Ectodermal cell (in vitro differentiated cells): ENCODE results near the gene LHX8.
"Not testable (repeated sequence)": the region's sequence is repeated elsewhere in the genome, so short reads cannot be mapped to it uniquely, and the experiment has no call there.

Experiments
- H3K27ac ChIP-seq: 2 replicates; pipeline ENCODE4 v1.7.0; 2013; ENCODE audit warnings: mild to moderate bottlenecking, low read depth, low read length; ENCODE audit not compliant: insufficient read depth, poor library complexity, severe bottlenecking
- H3K27me3 ChIP-seq: 2 replicates; pipeline ENCODE4 v1.7.0; 2013; ENCODE audit warnings: mild to moderate bottlenecking, low read length; ENCODE audit not compliant: insufficient read depth, control insufficient read depth, poor library complexity, severe bottlenecking
- H3K36me3 ChIP-seq: one replicate; pipeline ENCODE4 v1.7.0; 2013; ENCODE audit warnings: low read length; ENCODE audit not compliant: control insufficient read depth, insufficient read depth
- H3K4me1 ChIP-seq: one replicate; pipeline ENCODE4 v1.7.0; 2013; ENCODE audit warnings: low read length; ENCODE audit not compliant: control insufficient read depth, insufficient read depth
- H3K4me3 ChIP-seq: 2 replicates; pipeline ENCODE4 v1.7.0; 2013; ENCODE audit warnings: low read depth, low read length, control low read depth; ENCODE audit not compliant: insufficient read depth
- H3K9me3 ChIP-seq: 2 replicates; pipeline ENCODE4 v1.7.0; 2013; ENCODE audit warnings: mild to moderate bottlenecking, low read length, moderate library complexity; ENCODE audit not compliant: control insufficient read depth
- WGBS, 2 experiments: methylation state at CpG; one replicate each; pipeline ENCODE4 v1.1.7; 2013; ENCODE audit warnings: missing lambda C conversion rate in 2 of 2; 5-methylcytosine and 5-hydroxymethylcytosine counted together

LHX8 gene

DNA sequence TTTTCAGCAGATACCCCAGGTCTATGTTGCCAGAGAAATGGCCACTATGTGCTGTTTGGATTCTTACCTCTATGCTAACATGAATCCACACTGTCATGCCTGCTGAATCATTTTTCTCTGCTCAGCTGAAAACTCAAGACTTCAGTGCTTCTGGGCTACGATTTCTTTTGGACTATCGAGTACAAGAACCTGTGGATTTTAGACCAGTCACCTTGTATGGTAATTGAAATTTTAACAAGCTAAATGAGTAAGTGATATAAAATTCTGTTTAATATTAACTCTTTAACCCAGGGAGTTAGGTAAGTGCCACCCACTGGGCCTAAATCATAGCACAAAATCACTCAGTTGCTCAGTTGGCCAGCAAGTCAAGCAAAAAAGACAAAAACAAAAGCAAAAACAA lies 35.8 kb downstream of the LHX8 start:
- Histone ChIP-seq H3K36me3 (no peaks in the 10 kb centered on the region), H3K4me3 (no peak overlapping the region), H3K4me1 (no peaks in the 10 kb centered on the region), H3K27ac (no peak overlapping the region), H3K9me3 (no peaks in the 10 kb centered on the region), H3K27me3 (no peaks in the 10 kb centered on the region)
- 96 to 100% methylated on average over 2 of the region's 2 CpGs for WGBS, 2 experiments

DNA sequence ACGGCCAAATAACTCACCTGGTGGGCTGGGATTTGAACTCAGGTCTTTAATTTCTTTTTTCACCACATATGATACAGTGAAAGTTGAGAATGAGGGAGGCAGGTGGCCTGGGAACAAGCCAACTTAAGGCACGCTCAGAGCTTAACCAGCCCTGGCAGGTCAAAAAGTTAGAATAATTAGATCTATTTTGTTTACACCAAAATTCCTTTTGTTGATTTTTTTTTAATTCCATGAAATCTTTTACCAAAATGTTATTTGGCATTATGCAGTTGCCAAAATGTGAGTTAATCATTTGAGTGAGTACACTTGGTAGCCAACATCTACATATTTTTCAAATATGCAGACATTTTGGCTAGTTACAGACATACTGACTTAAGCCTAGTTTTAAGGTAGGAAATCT lies 36.8 kb downstream of the LHX8 start:
- H3K9me3 ChIP-seq: no peaks in the 10 kb centered on the region
- no peaks in the 10 kb centered on the region for H3K27me3 ChIP-seq
- no peak overlapping the region for H3K4me3 ChIP-seq
- WGBS, 2 experiments: 82% methylated on average over 2 of the region's 2 CpGs; no CpG with 5 or more reads in 1 of the 2 experiments
- no peak overlapping the region for H3K27ac ChIP-seq
- no peaks in the 10 kb centered on the region for H3K36me3 ChIP-seq
- no peaks in the 10 kb centered on the region for H3K4me1 ChIP-seq

DNA sequence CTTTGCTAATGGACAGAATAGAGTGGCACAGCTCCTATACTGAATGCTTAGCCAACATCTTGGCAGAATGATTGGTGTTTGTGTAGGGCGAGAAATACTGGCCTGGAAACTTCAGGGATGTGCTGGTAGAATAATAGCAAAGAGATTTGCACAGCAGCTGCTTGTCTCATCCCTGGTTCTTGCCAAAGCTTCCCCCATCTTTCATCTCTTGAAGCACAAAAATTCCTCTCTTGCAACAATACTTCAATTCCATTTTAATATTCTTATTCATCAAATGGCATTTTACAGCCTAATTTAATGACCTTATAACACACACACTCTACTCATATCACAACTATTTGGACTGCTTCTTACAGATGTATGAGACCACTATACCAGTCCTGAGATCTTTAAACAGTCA lies 37.7 kb downstream of the LHX8 start:
- Histone ChIP-seq H3K27ac (no peak overlapping the region), H3K27me3 (no peaks in the 10 kb centered on the region), H3K9me3 (no peaks in the 10 kb centered on the region), H3K4me1 (no peaks in the 10 kb centered on the region), H3K36me3 (no peaks in the 10 kb centered on the region), H3K4me3 (no peak overlapping the region)
- 90 to 96% methylated on average over 1 of the region's 1 CpG for WGBS, 2 experiments

DNA sequence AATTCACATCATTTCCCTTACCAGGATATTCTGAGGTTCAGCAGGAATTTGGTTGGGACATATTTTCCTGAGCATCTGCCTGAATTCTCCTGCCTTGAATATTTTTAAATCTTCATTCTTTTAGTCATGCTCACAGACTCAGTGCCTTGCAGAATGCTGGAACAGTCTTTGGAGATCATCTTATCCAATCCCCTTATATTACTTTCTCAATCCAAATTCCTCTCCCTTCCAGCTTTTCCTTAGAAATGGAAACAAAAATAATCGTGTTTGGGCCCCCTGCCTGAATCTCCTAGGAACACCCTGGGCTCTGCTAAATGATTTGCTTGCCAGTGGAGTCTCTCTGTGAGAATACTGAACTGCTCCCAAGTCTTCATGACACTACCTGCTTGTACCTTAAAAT lies 38.4 kb downstream of the LHX8 start:
- Histone ChIP-seq H3K4me1 (no peaks in the 10 kb centered on the region), H3K36me3 (no peaks in the 10 kb centered on the region), H3K4me3 (no peak overlapping the region), H3K27ac (no peak overlapping the region), H3K9me3 (no peaks in the 10 kb centered on the region), H3K27me3 (no peaks in the 10 kb centered on the region)
- WGBS, 2 experiments: 62 to 73% methylated on average over 1 of the region's 1 CpG

DNA sequence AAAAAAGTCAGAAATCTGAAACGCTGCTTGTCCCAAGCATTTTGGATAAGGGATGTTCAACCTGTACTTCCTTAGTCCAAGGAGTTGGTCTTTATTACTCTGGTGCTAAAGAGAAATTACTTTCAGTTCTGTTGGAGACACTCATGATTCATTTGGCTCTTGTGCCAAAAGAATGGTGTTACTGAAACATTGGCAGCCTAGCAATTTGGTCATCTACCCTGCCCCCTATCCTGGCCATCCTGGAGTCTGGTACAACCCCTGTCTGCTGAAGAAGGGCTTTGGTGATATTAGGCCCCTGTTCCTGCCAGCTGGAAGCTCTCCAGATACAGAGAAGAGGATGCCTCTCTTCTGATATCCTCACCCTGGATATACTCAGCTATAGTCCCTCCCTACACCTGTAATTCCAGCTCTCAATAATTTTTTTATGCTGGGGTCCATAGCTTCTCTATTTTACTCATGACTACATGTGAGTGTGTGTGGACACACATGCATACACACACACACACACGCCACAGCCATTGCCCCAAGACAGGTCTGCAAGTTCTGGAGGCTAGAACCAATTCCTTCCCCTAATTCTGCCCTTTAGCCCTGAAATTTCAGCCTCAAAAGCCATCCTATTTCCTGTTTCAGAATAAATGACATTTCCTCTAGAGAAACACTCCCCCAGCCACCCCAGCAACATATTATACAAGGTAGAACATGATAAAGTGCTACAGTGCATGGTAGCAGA lies 40.0 kb downstream of the LHX8 start:
- H3K4me3 ChIP-seq: no peak overlapping the region
- H3K36me3 ChIP-seq: no peaks in the 10 kb centered on the region
- H3K27me3 ChIP-seq: no peaks in the 10 kb centered on the region
- 84 to 90% methylated on average over 2 of the region's 2 CpGs for WGBS, 2 experiments
- H3K27ac ChIP-seq: no peak overlapping the region
- H3K4me1 ChIP-seq: no peaks in the 10 kb centered on the region
- H3K9me3 ChIP-seq: no peaks in the 10 kb centered on the region

DNA sequence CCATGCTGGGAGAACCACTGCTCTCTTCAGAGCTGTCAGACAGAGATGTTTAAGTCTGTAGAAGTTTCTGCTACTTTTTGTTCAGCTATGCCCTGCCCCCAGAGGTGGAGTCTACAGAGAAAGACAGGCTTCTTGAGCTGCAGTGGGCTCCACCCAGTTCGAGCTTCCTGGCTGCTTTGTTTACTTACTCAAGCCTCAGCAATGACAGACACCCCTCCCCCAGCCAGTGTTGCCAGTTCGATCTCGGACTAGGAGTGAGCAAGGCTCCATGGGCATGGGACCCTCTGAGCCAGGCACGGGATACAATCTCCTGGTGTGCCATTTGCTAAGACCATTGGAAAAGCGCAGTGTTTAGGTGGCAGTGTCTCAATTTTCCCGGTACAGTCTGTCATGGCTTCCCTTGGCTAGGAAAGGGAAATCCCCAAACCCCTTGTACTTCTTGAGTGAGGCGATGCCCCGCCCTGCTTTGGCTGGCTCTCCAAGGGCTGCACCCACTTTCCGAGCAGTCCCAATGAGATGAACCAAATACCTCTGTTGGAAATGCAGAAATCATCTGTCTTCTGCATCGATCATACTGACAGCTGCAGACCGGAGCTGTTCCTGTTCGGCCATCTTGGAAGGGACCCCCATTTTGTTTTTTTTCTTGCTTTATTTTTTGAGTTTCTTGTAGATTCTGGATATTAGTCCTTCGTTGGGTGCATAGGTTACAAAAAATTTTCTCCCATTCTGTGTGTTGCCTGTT lies 47.2 kb downstream of the LHX8 start:
- H3K4me3 ChIP-seq, H3K27ac ChIP-seq, H3K4me1 ChIP-seq, H3K9me3 ChIP-seq, H3K27me3 ChIP-seq, H3K36me3 ChIP-seq: not testable (repeated sequence)
- 93 to 94% methylated on average over 13 of the region's 13 CpGs for WGBS, 2 experiments

DNA sequence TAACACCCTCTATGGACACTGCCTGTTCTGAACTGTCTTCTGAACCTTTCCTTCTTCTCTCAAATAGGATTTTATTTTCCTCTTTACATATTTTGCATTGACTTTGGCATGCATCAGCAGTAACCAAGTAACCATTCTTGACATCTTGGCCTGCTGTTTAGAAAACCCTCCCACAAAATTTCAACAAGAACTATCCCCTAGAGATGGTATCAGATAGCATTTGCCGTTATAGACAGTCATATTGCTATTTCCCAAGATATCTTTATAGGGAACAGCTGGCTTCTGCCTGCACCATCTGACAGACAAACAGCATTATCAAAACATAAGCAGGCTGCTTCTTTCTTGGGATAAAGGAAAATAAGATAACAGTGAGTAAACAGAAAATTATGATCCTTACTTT lies 54.7 kb downstream of the LHX8 start:
- no peaks in the 10 kb centered on the region for H3K36me3 ChIP-seq
- H3K4me1 ChIP-seq: no peaks in the 10 kb centered on the region
- no peak overlapping the region for H3K4me3 ChIP-seq
- H3K9me3 ChIP-seq: no peaks in the 10 kb centered on the region
- H3K27ac ChIP-seq: no peak overlapping the region
- no peaks in the 10 kb centered on the region for H3K27me3 ChIP-seq
- 92 to 95% methylated on average over 1 of the region's 1 CpG for WGBS, 2 experiments

DNA sequence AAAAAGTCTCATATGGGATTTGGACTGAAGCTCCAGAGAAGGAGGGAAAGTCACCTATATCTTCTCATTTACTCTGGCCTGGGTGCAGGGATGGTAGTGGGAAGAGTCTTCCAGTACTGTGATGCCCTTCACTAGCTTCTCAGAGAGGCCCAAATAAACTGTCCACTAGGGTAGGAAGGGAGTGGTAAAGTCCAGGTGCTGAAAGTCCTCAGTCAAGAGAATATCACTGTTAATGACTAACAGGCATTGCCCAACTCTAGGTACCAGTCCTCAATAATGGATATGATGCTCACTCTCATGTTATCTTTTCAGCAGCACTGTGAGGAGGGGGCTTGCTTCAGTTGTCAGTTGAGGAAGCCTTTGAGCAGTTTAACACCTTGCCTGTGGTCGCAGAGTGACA lies 64.0 kb downstream of the LHX8 start:
- Histone ChIP-seq H3K36me3 (no peaks in the 10 kb centered on the region), H3K27me3 (no peaks in the 10 kb centered on the region), H3K4me3 (no peak overlapping the region), H3K9me3 (no peaks in the 10 kb centered on the region), H3K27ac (no peak overlapping the region), H3K4me1 (no peaks in the 10 kb centered on the region)
- 94 to 100% methylated on average over 1 of the region's 1 CpG for WGBS, 2 experiments

DNA sequence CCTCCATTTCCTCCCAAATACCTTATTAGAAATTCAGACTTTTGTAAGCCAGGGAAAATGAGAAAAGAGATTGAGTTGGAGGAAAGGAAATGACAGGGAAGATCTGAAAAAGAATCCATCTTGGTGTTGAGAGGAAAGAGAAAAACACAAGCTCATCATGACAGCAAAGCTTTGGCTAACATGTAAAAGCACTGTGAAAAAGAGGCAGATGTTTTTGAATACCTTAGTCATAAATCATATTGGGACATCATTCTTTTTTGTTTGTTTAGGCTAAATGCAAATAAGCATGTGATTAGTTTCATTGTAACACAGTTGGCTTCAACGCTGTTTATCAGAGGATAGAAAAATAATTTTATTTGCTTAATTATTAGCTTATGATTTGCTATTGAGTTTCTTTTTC lies 64.6 kb downstream of the LHX8 start:
- Histone ChIP-seq H3K27ac (no peak overlapping the region), H3K4me1 (no peaks in the 10 kb centered on the region), H3K27me3 (no peaks in the 10 kb centered on the region), H3K36me3 (no peaks in the 10 kb centered on the region), H3K9me3 (no peaks in the 10 kb centered on the region), H3K4me3 (no peak overlapping the region)
- 100% methylated on average over 1 of the region's 1 CpG; no CpG with 5 or more reads in 1 of the 2 experiments for WGBS, 2 experiments

DNA sequence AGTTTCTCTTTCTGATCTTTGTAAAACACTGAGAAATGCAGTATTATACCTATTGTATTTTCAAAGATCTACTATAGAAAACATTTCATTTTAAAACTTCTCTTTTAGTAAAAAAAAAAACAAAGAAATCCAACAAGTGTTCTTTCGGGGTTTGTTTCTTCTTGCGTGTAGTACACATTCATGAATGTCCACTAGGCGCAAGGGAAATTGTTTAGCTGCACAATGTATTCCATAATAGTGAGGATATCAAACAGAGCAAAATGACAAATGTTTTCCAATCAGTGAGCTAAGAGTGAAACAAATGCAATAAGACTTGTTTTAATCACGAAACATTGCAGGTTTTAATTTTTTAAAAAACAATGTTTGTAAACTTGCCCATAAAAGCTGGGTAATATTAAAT lies 68.6 kb downstream of the LHX8 start:
- Histone ChIP-seq H3K9me3 (no peaks in the 10 kb centered on the region), H3K27me3 (no peaks in the 10 kb centered on the region), H3K36me3 (no peaks in the 10 kb centered on the region), H3K4me3 (no peak overlapping the region), H3K4me1 (no peaks in the 10 kb centered on the region), H3K27ac (no peak overlapping the region)
- 95 to 100% methylated on average over 4 of the region's 4 CpGs for WGBS, 2 experiments
